GM20000 (cell line): ENCODE results near the gene TEF.
"Not testable (repeated sequence)": the region's sequence is repeated elsewhere in the genome, so short reads cannot be mapped to it uniquely, and the experiment has no call there.

Experiments
- DNase-seq: peaks from one replicate; pipeline ENCODE4 v3.0.0; 2012; ENCODE audit warnings: low spot score
- CTCF ChIP-seq: IDR thresholded peaks from 2 replicates; pipeline ENCODE4 v1.5.1; 2012; ENCODE audit warnings: mild to moderate bottlenecking, control low read depth; ENCODE audit errors: extremely low read depth, missing control alignments

The TEF gene

GRCh38 chr22:41429232-41429950 is 47.6 kb downstream of the TEF start:
- no peak for DNase-seq
- TF ChIP-seq CTCF = no peak

- no peak for TF ChIP-seq CTCF
Observed at GRCh38 chr22:41429951-41430332, 48.2 kb downstream of the TEF start.

DNA sequence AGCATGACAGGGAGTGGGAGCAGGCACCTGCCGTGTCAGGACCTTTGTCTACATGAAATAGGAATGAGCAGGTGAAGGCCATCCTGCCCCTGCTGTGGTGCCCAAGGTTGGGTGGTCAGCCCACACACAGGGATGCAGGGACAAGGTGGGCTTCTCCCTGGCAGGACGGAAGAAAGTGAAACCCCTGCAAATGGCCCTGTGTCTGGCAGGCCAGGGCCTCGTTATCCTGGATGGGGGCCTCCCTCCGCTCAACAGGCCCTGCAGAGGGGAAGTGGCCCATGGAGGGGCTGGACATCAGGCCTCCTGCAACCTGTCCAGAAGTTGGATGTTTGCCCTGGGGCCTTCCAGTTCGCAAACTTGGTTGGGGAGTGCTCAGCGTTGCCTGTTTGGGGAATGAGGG is 49.9 kb downstream of the TEF start:
- no peak for DNase-seq
- no peak for TF ChIP-seq CTCF

More at GRCh38 chr22:41429951-41430332, 48.2 kb downstream of the TEF start:
- no peak for DNase-seq

GRCh38 chr22:41433480-41433879 is 51.7 kb downstream of the TEF start:
- not testable (repeated sequence) for DNase-seq

GRCh38 chr22:41434361-41435003 is 52.7 kb downstream of the TEF start:
- DNase-seq = not testable (repeated sequence)

- DNase-seq = no peak
- TF ChIP-seq CTCF = no peak
Observed at GRCh38 chr22:41435560-41435959, 53.8 kb downstream of the TEF start.

- no peak for DNase-seq
- TF ChIP-seq CTCF = no peak
Observed at GRCh38 chr22:41436322-41437113, 54.8 kb downstream of the TEF start.

GRCh38 chr22:41437198-41437597 is 55.5 kb downstream of the TEF start:
- no peak for TF ChIP-seq CTCF
- no peak for DNase-seq

- DNase-seq = not testable (repeated sequence)
Observed at GRCh38 chr22:41440511-41440910, 58.8 kb downstream of the TEF start.
